HepG2 (cell line): ENCODE results near the gene GRAMD4. TPM values are rescaled to one million over a fixed set of nuclear protein-coding genes. Genes with fewer than 3 reads are reported as not detected.

Experiments
- HNRNPLL ChIP-seq: fragments of 200-400 bp; formaldehyde crosslinking; IDR thresholded peaks from 2 replicates; pipeline ENCODE4 v1.6.1; 2017; ENCODE audit warnings: mild to moderate bottlenecking, low read depth, low read length; ENCODE audit not compliant: poor library complexity, severe bottlenecking
- IKZF1 ChIP-seq: fragments of 450-650 bp; IDR thresholded peaks from 2 replicates; pipeline ENCODE4 v1.7.1; 2016
- KDM5A ChIP-seq: fragments of 200-600 bp; sonication (generic); IDR thresholded peaks from 2 replicates; pipeline ENCODE4 v1.7.0; 2018; ENCODE audit warnings: antibody characterized with exemption, mild to moderate bottlenecking, low read length, borderline replicate concordance
- KLF6 ChIP-seq: IDR thresholded peaks from 2 replicates; pipeline ENCODE4 v1.8.0; 2016; ENCODE audit warnings: missing biosample characterization, missing genetic modification reagents
- MTF1 ChIP-seq: sonication (generic); formaldehyde crosslinking; IDR thresholded peaks from 2 replicates; pipeline ENCODE4 v1.5.0; 2020; ENCODE audit warnings: missing genetic modification reagents
- PAWR ChIP-seq: sonication (generic); formaldehyde crosslinking; IDR thresholded peaks from 2 replicates; pipeline ENCODE4 v1.4.0; 2020; ENCODE audit warnings: missing genetic modification reagents, mild to moderate bottlenecking, borderline replicate concordance
- PAX8 ChIP-seq: sonication (generic); formaldehyde crosslinking; IDR thresholded peaks from 2 replicates; pipeline ENCODE4 v1.8.0; 2022; ENCODE audit warnings: mild to moderate bottlenecking, missing genetic modification reagents, borderline replicate concordance
- PCBP1 ChIP-seq: fragments of 200-400 bp; formaldehyde crosslinking; IDR thresholded peaks from 2 replicates; pipeline ENCODE4 v1.6.1; 2017; ENCODE audit warnings: mild to moderate bottlenecking, low read depth, low read length, borderline replicate concordance
- PHF8 ChIP-seq: sonication (generic); formaldehyde crosslinking; IDR thresholded peaks from 2 replicates; pipeline ENCODE4 v1.5.0; 2020; ENCODE audit warnings: missing genetic modification reagents
- PRMT3 ChIP-seq: sonication (generic); formaldehyde crosslinking; IDR thresholded peaks from 2 replicates; pipeline ENCODE4 v1.8.1; 2022; ENCODE audit warnings: low read depth, mild to moderate bottlenecking, moderate library complexity, missing genetic modification reagents, borderline replicate concordance
- SALL2 ChIP-seq: sonication (generic); formaldehyde crosslinking; IDR thresholded peaks from 2 replicates; pipeline ENCODE4 v1.8.1; 2023; ENCODE audit warnings: mild to moderate bottlenecking, missing genetic modification reagents, inconsistent platforms
- TIGD3 ChIP-seq: sonication (generic); formaldehyde crosslinking; IDR thresholded peaks from 2 replicates; pipeline ENCODE4 v1.5.1; 2020; ENCODE audit warnings: mild to moderate bottlenecking, missing genetic modification reagents, borderline replicate concordance
- ZFP36L2 ChIP-seq: sonication (generic); formaldehyde crosslinking; IDR thresholded peaks from 2 replicates; pipeline ENCODE4 v1.4.0; 2020; ENCODE audit warnings: missing genetic modification reagents
- ZNF280D ChIP-seq: sonication (generic); formaldehyde crosslinking; IDR thresholded peaks from 2 replicates; pipeline ENCODE4 v1.5.1; 2020; ENCODE audit warnings: mild to moderate bottlenecking, missing genetic modification reagents
- ZNF30 ChIP-seq: sonication (generic); formaldehyde crosslinking; IDR thresholded peaks from 2 replicates; pipeline ENCODE4 v1.5.0; 2020; ENCODE audit warnings: mild to moderate bottlenecking, missing genetic modification reagents
- ZNF331 ChIP-seq: sonication (generic); formaldehyde crosslinking; IDR thresholded peaks from 2 replicates; pipeline ENCODE4 v1.4.0; 2020; ENCODE audit warnings: missing genetic modification reagents
- ZNF451 ChIP-seq: sonication (generic); formaldehyde crosslinking; IDR thresholded peaks from 2 replicates; pipeline ENCODE4 v1.5.0; 2020; ENCODE audit warnings: mild to moderate bottlenecking, missing genetic modification reagents
- ZNF660 ChIP-seq: sonication (generic); formaldehyde crosslinking; IDR thresholded peaks from 2 replicates; pipeline ENCODE4 v1.5.1; 2020; ENCODE audit warnings: mild to moderate bottlenecking, low read depth, missing genetic modification reagents, borderline replicate concordance
- ZNF674 ChIP-seq: sonication (generic); formaldehyde crosslinking; IDR thresholded peaks from 2 replicates; pipeline ENCODE4 v1.5.0; 2020; ENCODE audit warnings: low read depth, mild to moderate bottlenecking, missing genetic modification reagents
- ZNF737 ChIP-seq: sonication (generic); formaldehyde crosslinking; IDR thresholded peaks from 2 replicates; pipeline ENCODE4 v1.5.0; 2020; ENCODE audit warnings: missing genetic modification reagents, mild to moderate bottlenecking, borderline replicate concordance
- polyA plus RNA-seq, 8 experiments: library from polyadenylated mRNA; depleted of rRNA in 3 of 8; stranded (reverse) in 7 of 8; unstranded in 1 of 8; fragments of >200 nt; fragmentation: Illumina TruSeq in 4 of 8; extraction: Trizol in 4 of 8; gene quantifications; 2 replicates each; pipeline versions ENCODE4 v1.2.1 to v1.2.3, GENCODE V29; 2011 to 2016; ENCODE audit warnings: low read depth in 4 of 8, missing spikeins in 1 of 8, mixed read lengths in 1 of 8; ENCODE audit not compliant: insufficient read depth in 1 of 8
- total RNA-seq, 5 experiments: library from RNA; depleted of rRNA; stranded (reverse); fragments of >200 nt; fragmentation: Illumina TruSeq; extraction: Trizol; gene quantifications; 2 replicates each; pipeline ENCODE4 v1.2.3, GENCODE V29; 2016; ENCODE audit warnings: low read depth in 1 of 5
- TF ChIP-seq, protein P1 (sequence below): sonication (generic); formaldehyde crosslinking; IDR thresholded peaks from 2 replicates; pipeline ENCODE4 v1.4.0; 2020; ENCODE audit warnings: missing genetic modification reagents

The GRAMD4 gene
- total and polyA plus RNA-seq, 2 of the 13 experiments (the other 11 are each of a cell fraction or from before 2014, with no cell fraction given), result 15.2 to 15.7 TPM

DNA sequence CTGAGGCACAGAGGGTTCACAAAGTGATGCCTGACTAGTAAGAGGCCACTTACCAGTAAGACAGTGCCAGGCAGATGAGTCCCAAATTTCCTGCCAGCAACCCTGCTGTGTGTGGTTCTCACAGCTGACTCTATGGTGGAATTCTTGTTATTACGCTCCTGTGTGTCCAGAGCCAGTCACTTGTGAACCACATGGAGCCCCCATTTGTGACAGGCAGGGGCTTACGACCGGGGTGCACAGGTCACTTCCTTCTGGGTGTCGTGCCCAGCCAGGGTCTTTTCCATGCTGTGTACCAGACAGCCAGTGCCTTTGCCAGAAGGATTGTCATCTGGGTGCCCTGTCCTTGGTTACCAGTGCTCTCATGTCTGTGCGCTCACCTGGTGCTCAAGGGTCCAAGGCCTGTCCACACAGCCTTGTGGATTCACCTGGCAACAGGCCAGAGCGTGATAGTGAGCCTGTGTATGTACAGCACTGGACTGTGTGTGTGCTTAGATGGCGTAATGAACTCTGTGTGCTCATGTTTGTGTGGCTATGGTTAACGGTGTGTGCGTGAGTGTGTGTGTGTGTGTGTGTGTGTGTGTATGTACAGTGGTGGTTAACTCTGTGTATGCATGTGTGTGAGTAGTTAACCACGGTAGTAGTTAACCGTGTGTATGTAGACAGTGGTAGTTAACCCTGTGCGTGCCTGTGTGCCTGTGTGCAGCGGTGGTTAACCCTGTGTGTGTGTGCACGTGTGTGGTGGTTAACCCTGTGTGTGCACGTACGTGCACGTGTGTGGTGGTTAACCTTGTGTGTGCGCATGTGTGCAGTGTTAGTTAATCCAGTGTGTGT lies 18.6 kb downstream of the GRAMD4 start (continued):
- TF ChIP-seq IKZF1 (no peak), ZNF737 (CRISPR knock-in tag) (peak; percentile 78; the same call in 1 of the 2 replicates), ZNF674 (CRISPR knock-in tag) (no peak), PCBP1 (no peak), ZNF660 (CRISPR knock-in tag) (no peak), PAX8 (CRISPR knock-in tag) (no peak), ZNF451 (CRISPR knock-in tag) (peak; percentile 42; the same call in 1 of the 2 replicates), MTF1 (CRISPR knock-in tag) (no peak), KDM5A (no peak), ZNF331 (CRISPR knock-in tag) (peak; percentile 62; the same call in 1 of the 2 replicates), TIGD3 (CRISPR knock-in tag) (no peak), PAWR (CRISPR knock-in tag) (no peak), HNRNPLL (no peak), PRMT3 (peak; percentile 47; the same call in 1 of the 2 replicates), ZNF280D (CRISPR knock-in tag) (peak; percentile 93; the same call in 1 of the 2 replicates), PHF8 (CRISPR knock-in tag) (no peak), SALL2 (CRISPR knock-in tag) (peak; percentile 27; the same call in 1 of the 2 replicates), ZNF30 (CRISPR knock-in tag) (no peak), KLF6 (CRISPR knock-in tag) (peak; percentile 75; the same call in 1 of the 2 replicates), ZFP36L2 (CRISPR knock-in tag) (no peak)
- TF ChIP-seq, protein P1, sequence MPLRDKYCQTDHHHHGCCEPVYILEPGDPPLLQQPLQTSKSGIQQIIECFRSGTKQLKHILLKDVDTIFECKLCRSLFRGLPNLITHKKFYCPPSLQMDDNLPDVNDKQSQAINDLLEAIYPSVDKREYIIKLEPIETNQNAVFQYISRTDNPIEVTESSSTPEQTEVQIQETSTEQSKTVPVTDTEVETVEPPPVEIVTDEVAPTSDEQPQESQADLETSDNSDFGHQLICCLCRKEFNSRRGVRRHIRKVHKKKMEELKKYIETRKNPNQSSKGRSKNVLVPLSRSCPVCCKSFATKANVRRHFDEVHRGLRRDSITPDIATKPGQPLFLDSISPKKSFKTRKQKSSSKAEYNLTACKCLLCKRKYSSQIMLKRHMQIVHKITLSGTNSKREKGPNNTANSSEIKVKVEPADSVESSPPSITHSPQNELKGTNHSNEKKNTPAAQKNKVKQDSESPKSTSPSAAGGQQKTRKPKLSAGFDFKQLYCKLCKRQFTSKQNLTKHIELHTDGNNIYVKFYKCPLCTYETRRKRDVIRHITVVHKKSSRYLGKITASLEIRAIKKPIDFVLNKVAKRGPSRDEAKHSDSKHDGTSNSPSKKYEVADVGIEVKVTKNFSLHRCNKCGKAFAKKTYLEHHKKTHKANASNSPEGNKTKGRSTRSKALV (CRISPR knock-in tag), result 0 out of 2 replicates have a peak, but pooled peaks have one; percentile 30
